Lower leg skin (tissue), 3 donors: ENCODE measurements around the gene ANAPC2.

ENCODE experiments used
- CTCF ChIP-seq, 3 donors: fragments of 450-650 bp; IDR thresholded peaks; one replicate each; pipeline ENCODE4 v1.5.1; 2016; ENCODE audit warnings: antibody characterized with exemption in 3 of 3, mild to moderate bottlenecking in 3 of 3, moderate library complexity in 2 of 3
- POLR2A ChIP-seq, 2 donors: fragments of 450-650 bp; IDR thresholded peaks; one replicate each; pipeline ENCODE4 v1.6.1; 2016 to 2017; ENCODE audit warnings: antibody characterized with exemption in 2 of 2, mild to moderate bottlenecking in 1 of 2, moderate library complexity in 1 of 2

GRCh38 chr9:137230705-137231371 is 42.5 kb upstream of the ANAPC2 start, which contains the start of gene SLC34A3:
- no peak for TF ChIP-seq CTCF (IDR thresholded peaks at IDR 0.05)
- no peak for TF ChIP-seq POLR2A (IDR thresholded peaks at IDR 0.05)
